Glomerular visceral epithelial cell (primary cell): ENCODE results near the gene HSPA12A.
A peak's percentile ranks its signal among the peaks of the same experiment; 100 is the strongest.
"Not testable (repeated sequence)": the region's sequence is repeated elsewhere in the genome, so short reads cannot be mapped to it uniquely, and the experiment has no call there.

Experiments used
- DNase-seq: peaks from one replicate; pipeline ENCODE4 v3.0.0-alpha.2; 2016; ENCODE audit errors: extremely low spot score

Gene HSPA12A

DNA sequence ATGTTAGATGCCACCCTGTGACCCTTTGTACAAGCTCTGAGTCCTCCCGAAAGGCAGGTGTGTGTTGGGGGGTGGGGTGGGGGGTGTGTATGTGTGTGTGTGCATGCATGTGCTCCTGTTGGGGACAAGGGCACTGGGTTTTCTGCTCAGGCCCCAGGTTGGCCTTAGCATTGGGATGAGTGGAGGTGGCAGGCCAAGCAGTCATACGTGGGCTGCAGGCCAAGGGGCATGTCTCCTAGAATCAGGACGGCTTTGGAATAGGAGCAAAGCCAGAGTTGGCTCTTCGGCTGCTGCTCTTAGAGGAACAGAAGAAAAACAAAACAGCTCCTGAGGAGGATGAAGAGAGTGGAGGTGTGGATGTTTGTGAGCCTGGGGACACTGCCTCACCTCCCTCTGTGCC, 26.0 kb downstream of the HSPA12A start:
- DNase-seq, result no peak

DNA sequence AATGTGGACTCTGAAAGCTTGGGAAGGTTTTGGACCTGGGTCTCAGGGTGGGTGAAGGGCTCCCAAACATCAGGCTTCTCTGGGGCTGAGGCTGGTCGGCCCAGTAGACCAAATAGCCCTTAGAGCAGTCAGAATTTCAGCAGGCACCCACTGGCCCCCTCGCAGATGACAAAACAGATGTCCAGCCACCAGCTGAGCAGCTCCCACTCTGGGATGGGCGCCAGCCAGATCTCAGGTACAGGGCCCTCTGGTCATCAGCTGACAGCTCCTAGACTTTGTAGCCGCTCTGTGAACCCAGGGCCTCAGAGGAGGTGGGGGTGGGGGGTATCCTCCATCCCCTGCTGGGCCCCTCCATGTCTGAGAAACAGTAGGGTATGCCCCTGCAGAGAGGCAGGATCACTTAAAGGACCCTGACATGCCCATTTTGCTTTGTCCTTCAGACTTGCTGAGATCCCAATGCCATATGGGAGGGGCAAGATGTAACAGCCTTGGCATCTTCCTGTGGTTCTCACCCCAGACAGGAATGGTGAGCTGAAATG, 26.5 kb downstream of the HSPA12A start:
- no peak for DNase-seq

DNA sequence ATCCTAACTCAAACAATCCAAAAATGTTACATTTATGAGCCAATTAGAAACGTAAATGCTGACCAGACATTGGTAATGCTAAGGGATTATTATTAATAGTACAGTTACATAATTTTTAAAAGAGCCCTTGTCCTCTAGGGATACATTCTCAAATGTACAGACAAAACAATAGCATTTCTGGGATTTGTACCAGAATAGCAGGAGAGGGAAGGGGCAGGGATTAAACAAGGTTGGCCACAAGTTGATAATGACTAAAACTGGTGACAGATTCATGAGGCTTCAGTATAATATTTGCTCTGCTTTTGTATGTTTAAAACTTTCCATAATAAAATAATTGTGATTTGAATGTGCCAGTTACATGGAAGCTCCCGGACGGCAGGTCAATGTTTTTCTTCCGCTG, 27.0 kb downstream of the HSPA12A start:
- no peak for DNase-seq

DNA sequence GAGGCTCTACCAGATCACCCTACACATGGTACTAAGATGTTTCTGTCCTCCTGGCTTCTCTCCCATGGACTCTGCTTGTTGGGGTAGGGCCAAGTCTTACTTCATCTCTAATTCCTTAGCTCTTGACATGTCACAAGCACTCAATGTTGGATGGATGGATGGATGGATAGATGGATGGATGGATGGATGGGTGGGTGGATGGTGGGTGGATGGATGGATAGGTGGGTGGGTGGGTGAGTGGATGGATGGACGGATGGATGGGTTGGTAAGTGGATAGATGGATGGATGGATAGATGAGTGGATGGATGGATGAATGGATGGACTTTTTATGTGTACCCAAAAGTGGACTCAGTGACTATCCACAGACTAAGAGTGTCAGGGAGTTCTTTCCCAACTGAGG, 28.5 kb downstream of the HSPA12A start:
- DNase-seq, result no peak

DNA sequence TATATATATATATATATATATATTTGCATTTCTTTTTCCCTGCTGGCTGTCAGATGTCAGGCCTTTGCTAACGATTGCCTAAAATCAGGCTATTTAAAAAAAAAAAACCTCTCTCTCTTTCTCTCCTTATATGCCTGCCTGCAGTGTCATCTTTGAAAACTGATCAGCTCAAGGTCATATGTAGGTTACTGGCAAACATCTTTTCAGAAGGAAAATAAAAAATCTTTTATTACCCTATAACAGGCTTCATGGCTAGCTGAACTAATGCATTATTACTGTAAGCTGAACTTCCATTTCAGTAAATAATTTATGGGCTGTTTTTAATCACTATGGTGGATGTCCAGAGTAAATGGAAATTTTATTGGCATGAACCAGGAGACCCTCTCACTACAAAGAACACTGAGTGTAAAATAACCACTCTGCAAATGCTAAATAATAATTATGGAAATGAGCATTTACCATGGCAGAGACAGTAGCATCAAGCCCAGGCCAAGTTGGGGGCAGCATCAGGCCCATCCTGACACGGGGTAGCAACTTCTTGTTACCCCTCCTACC, 29.3 kb downstream of the HSPA12A start:
- no peak for DNase-seq

DNA sequence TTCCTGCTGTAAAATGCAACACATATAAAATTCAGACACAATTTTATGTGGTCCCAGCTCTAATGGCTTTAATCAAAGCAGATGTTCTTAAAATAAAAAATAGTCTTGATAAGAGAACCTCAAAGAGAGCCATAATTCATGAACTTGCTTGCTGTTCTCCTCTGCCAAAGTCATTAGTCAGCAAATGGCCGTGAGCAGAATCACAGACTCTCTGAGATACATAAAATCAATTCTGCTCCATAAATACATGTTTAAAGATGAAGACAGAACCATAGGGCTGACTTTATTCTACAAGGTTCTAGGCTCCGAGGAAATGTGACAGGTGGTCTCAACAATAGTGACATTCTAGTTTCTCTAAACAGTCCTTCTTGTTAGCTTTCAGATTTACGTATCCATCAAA, 29.8 kb downstream of the HSPA12A start:
- no peak for DNase-seq

DNA sequence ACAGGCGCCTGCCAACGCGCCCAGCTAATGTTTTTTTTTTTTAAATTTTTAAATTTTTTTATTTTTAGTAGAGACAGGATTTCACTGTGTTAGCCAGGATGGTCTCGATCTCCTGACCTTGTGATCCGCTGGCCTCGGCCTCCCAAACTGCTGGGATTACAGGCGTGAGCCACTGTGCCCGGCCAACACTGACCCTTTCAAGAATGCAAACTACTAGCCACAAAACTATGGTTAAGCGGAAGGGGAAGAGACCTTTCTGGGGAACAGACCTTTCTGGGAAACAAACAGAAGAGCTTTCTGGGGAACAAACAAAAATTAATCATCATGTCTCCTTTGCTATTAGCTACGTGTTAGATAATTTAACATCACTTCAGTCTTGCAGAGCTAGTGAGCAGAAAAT, 30.6 kb downstream of the HSPA12A start:
- DNase-seq, result not testable (repeated sequence)

DNA sequence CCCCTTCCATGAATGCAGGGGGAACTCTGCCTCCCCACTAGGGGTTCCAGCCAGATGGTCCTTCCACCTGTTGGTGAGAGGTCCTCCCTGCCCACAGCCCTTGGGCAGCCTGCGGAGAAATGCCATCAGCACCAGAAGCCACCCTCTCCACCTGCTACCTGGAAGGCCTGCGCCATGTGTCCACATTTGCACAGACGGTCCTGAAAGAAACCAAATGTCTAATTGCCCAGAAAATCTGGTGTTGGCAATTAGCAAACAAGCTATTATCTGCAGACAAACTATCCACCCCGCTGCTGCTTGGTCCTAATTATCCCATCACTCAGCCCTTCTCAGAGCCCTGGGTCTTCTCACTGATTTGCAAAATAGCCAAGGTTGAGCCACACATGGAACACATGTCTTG, 32.3 kb downstream of the HSPA12A start:
- no peak for DNase-seq

DNA sequence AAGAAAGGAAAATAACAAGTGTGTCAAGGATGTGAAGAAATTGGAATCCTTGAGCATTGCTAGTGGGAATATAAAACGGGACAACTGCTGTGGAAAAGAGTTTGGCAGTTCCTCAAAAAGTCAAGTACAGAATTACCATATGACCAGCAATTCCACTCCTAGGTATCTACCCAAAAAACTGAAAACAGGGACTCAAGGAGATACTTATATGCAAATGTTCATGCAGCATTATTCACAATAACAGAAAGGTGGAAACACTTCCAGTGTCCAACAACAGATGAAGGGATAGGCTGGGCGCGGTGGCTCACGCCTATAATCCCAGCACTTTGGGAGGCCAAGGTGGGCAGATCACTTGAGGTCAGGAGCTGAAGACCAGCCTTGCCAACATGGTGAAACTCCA, 33.5 kb downstream of the HSPA12A start:
- DNase-seq, result no peak

DNA sequence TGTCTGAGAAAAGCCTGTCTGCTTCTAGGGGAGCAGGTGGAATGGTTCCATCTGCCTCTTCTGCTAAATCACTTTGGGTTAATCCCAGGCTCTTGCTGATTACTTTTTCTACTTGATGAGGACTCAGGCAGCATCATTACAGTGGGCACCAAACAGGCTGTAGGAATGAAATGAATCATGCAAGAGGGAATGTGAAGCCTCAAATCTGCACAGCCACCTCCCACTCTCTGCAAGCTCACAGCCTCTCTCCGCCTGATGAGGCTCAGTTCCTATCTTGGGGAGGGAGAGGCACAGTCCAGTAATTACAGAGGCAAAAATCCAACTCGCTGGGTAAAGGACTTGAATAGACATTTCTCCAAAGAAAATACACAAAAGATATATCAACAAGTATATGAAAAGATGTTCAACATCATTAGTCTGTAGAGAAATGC, 34.0 kb downstream of the HSPA12A start:
- peak; percentile 47 for DNase-seq

DNA sequence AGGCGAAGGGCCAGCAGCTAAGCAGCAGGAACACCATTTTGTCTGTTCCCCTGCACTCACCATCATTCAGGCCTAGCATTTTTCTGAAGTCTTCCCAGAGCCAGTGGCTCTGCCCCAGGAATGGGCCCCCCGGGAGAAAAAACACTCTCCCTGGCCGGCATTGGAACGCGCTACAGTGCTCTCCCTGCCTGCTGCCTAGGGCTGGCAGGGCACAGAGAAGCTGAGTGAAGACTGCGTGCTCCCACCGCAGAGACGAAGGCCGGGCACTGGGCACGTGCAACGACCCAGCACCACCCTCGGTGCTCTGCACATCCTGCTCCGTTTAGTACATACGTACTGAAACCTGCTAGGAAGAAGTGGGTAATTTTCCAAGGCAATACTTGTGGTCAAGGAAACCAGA, 34.4 kb downstream of the HSPA12A start:
- DNase-seq, result no peak

DNA sequence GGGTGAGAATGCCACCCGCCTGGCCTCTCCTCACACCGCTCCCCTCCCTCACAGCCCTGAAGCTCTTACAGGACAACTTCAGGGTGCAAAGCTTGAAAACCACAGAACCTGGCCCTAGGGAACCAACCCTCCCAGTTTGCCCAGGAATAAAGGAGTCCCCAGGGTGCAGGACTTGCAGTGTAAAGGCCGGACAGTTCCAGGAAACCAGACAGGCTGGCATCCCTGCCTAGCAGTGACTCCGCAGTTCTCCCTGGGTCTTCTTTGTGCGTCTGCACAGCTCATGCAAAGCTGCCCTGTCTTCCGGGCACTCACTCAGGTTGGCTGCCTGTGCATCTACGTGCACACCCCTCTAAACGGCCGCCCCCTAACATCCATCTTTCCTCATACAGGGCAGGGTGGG, 36.1 kb downstream of the HSPA12A start:
- DNase-seq, result no peak

DNA sequence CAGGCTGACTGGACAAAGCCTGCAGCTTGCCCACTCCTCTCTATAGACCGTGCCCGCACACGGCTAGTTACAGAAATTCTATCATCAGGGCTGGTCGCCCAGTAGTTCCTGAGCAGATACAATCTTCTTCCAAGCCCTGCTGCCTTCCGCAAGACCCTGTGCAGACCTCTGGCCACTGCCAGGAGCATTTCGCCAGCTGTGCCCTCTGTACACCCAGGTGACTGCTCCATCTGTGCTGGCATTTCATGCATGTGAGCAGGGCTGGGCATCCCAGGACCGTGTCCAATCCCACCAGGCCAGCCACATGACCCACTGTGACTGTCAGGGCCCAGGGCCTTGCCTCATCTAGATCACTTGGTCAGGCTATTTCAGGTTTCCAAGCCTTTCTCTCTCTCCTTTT, 36.9 kb downstream of the HSPA12A start:
- DNase-seq, result no peak

DNA sequence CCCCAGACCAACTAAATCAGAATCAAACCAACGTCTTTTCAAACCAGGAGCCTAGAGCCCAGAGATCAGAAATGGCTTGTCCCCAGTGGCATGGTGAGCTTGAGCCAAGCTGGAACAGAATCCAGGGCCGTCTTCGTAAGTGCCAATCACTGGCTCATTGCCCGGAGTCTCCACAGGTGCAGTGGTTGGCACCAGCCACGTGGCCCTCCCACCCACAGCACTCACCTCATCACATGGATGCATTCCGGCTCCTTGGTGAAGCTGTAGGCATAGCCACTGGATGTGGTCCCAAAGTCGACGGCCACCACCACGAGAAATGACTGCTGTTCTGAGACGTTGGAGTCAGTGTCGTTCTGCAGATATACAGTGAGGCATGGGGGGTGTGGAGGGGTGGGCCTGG, 37.4 kb downstream of the HSPA12A start:
- DNase-seq, result no peak

DNA sequence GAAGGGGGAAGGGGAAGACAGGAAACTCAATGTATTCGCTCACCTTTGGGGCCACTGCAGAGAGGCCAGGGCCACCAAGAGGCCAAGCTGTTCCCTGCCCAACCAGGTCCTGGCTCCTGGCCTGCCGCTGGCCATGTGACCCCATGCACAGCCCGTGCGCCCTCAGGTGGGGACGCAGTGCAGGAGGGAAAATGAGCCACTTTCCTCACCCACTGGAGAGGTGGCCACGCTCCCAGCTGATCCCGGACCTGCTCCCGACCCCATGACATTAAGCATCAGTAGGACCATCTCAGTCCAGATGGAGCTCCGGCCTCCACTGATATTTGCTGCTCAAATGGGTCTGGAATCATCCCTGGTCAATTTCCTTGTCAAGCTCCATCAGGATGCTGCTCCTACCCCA, 40.2 kb downstream of the HSPA12A start:
- no peak for DNase-seq

DNA sequence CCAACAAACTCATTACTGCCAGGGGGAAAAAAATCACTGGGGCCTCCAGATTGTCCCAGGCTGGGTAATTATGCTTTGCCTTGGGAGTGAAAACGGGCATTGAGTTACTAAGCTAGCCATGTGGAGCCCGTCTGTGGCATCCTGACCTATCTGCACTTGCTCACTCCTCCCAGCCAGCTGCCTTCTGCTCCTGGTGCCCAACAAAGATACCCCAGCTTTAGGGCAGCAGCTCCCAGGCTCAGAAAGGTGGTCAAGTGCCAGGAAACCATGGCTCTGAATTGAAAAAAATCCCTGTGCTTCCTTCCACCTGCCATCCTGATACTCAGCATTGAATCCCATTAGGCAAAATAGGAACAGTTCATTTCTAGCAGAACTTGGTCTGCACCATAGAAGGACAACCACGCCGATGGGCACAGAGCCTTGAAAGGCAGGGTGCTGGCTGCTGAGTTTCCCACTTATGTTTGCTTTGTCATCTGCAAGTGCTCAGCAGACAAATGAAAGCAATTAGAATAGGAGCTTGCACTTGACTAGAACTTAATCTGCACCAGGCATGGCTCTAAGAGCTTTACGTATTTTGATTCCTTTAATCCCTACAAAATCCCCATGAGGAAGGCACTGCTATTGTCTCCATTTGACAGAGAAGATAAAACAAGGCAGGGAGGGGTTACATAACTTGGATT, 42.8 kb downstream of the HSPA12A start:
- DNase-seq, result no peak

DNA sequence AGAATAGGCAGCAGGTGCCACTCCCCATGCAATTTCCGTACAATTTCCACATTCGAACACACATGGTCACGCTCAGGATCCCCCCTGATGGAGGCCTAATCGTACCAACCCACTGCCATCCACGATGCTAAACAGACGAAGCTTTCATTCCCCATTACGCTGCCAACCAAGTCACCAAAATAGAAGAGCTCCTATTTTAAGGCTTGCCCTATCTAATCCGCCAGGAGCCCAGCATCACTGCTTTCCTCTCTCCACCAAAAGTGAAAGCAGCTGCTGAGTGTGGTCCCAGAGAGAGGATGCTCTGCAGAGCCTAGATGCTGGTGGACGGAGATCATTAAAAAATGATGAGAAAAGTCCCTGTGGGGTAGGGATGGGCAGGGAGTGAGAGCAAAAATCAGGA, 43.3 kb downstream of the HSPA12A start:
- DNase-seq, result no peak

DNA sequence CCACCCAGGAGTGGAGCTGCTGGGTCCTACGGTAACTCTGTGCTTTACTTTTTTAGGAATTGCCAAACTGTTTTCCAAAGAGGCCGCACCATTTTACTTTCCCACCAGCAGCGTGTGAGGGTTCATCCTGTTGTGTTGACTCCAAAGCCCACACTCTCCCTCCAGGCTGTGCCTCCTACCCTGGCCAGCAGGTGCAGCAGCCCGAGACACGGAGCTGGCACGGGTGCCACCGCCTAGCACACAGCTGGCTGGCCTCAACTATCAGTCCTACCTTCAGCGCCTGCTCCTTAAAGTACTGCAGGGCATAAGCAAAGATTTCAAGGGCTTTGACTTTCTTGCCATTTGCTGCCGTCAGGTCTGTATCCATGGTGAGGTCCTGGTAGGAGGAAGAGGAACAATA, 44.0 kb downstream of the HSPA12A start:
- no peak for DNase-seq

DNA sequence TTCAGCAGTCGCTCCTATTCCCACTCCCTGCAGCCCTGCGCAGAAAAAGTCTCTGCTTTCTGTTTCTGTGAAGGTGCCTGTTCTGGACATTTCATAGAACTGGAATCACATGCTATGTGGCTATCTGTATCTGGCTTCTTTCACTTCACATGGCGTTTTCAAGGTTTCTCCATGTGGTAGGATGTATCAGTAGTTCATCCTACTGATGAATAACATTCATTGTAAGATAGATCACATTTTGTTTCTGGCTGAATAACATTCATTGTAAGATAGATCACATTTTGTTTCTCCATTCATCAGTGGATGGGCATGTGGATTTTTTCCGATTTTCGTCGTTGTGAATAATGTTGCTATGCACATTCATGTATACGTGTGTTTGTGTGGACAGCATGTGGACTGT, 44.5 kb downstream of the HSPA12A start:
- DNase-seq, result no peak

DNA sequence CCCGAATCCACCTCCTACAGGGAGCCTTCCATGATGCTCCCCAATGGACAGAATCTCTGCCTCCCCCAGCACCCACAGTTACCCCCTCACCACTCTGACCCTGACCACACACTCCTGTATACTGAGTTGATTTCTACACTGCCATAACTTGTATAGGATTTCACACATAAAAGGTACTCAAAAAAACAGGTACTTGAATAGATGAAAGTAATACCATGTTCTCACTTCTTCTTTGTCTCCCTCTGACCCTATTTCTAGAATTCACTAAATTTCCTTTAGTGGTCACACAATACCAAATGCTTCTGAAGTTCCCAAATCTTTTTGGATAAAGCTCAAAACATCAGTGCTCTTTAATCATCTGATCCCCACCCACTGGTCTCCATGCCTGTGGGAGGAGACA, 45.4 kb downstream of the HSPA12A start:
- DNase-seq, result no peak

DNA sequence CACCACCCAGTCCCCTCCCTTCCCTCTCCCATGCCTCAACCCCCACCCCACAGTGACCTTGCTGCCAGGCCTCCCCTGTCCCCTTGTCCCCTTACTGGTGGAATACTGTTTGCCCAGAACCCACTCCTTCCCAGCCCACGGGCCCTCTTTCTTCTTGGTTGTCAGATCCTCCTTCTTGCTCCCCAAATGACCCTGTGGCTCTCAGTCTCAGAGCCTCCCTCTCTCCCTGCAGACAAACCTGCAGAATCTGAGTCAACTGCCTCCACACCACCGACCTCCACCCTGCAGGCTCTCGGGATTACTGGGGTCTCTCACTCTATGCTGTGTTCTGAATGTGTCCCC, 47.5 kb downstream of the HSPA12A start:
- DNase-seq, result no peak

DNA sequence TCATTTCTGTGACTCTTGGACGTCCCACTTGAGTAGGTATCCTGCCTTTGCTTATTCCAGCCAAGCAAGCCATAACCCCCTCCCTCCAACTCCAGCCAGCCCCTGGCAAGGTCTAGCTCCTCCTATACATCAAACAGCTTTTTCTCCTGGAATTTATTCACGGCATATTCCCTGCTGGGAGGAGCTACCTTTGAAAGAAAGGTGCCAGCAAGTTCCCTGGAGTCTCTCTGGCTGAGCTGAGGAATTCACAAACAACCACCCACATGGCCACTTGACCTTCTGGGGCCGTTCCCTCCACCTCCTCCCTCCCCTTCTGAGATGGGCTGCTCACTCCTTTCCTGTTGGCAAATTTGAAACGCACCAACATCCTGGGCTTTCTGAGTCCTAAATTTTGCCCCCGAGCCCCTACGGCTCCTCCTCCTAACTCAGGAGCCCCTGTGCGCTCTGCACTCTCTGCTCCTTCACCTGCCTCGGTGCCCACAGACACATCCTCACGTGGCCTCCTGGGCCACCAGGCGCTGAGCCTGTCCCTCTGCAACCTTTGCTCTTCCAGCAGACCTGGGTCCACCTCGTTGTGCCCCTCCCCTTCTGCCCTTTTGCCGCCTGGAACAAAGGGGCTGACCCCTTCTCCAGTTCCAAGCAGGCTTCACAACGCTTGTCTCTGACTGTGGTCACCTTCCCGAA, 48.0 kb downstream of the HSPA12A start:
- no peak for DNase-seq

DNA sequence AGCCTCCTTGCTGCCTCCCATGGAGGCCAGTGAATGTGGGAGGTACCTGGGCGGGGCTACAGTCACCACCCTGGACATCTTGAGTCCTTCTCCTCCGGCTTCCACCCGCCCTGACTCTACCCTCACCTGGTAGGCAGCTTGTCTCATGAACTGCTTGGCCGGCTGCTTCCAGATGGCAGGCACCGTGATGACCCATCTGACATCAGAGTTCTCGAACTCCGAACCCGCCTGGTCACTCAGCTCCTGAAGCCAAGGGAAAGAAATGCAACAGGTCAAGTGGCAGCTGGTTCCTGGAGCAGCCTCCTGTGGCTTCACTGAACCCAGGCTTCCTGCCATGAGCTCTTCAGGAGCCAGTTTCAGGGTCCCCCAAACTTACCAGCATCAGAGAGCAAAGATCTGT, 50.1 kb downstream of the HSPA12A start:
- DNase-seq, result no peak
